ENCODE data around the gene GPHN. TPM values are rescaled to one million over a fixed set of nuclear protein-coding genes. Genes with fewer than 3 reads are reported as not detected.
A peak's percentile ranks its signal among the peaks of the same experiment; 100 is the strongest.
"Not testable (repeated sequence)": the region's sequence is repeated elsewhere in the genome, so short reads cannot be mapped to it uniquely, and the experiment has no call there.

GPHN gene
- total RNA-seq, 1 donor from 2014 or later, result 28.5 TPM

GRCh38 chr14:67060546-67060945 lies 552.6 kb downstream of the GPHN start:
- TF ChIP-seq CTCF (IDR thresholded peaks at IDR 0.05), result no peak
- Histone ChIP-seq H3K36me3 (no peaks in the 10 kb centered on the region), H3K9me3 (no peaks in the 10 kb centered on the region), H3K27me3 (no peaks in the 10 kb centered on the region), H3K27ac (no peak overlapping the region), H3K4me3 (no peak overlapping the region), H3K4me1 (no peaks in the 10 kb centered on the region)
- intact Hi-C loops (cut with DNase I), result no loop called here
- ATAC-seq (no peak), DNase-seq (no peak)

- H3K27ac ChIP-seq; H3K27me3 ChIP-seq; H3K36me3 ChIP-seq; H3K9me3 ChIP-seq; ATAC-seq; H3K4me1 ChIP-seq; H3K4me3 ChIP-seq; intact Hi-C loops (cut with DNase I): not testable (repeated sequence)
- DNase-seq, result peak; percentile 52
These were observed 559.3 kb downstream of the GPHN start for GRCh38 chr14:67067070-67067814.

GRCh38 chr14:67068251-67068650 lies 560.3 kb downstream of the GPHN start:
- Histone ChIP-seq H3K4me3 (no peak overlapping the region), H3K27ac (no peak overlapping the region), H3K36me3 (no peaks in the 10 kb centered on the region), H3K27me3 (no peaks in the 10 kb centered on the region), H3K9me3 (no peaks in the 10 kb centered on the region), H3K4me1 (no peaks in the 10 kb centered on the region)
- intact Hi-C loops (cut with DNase I), result no loop called here
- ATAC-seq, result no peak
- TF ChIP-seq CTCF (IDR thresholded peaks at IDR 0.05), result no peak
- DNase-seq, result no peak

- ATAC-seq, result no peak
- no peak for TF ChIP-seq CTCF (IDR thresholded peaks at IDR 0.05)
These were observed 563.6 kb downstream of the GPHN start for GRCh38 chr14:67071506-67071905.

GRCh38 chr14:67077921-67078320 lies 570.0 kb downstream of the GPHN start:
- no peaks in the 10 kb centered on the region for H3K4me1 ChIP-seq
- no peak overlapping the region for H3K27ac ChIP-seq
- ATAC-seq, result no peak
- H3K4me3 ChIP-seq, result no peak overlapping the region
- no peak for DNase-seq
- no peaks in the 10 kb centered on the region for H3K27me3 ChIP-seq
- intact Hi-C loops (cut with DNase I), result no loop called here
- no peaks in the 10 kb centered on the region for H3K9me3 ChIP-seq
- no peaks in the 10 kb centered on the region for H3K36me3 ChIP-seq
- TF ChIP-seq CTCF (IDR thresholded peaks at IDR 0.05), result no peak

More at GRCh38 chr14:67071506-67071905, 563.6 kb downstream of the GPHN start:
- H3K4me1 ChIP-seq, result no peaks in the 10 kb centered on the region
- H3K27ac ChIP-seq, result no peak overlapping the region
- intact Hi-C loops (cut with DNase I), result no loop called here
- H3K4me3 ChIP-seq, result no peak overlapping the region
- no peaks in the 10 kb centered on the region for H3K9me3 ChIP-seq
- H3K36me3 ChIP-seq, result no peaks in the 10 kb centered on the region
- no peaks in the 10 kb centered on the region for H3K27me3 ChIP-seq
- no peak for DNase-seq

- Histone ChIP-seq H3K36me3 (no peaks in the 10 kb centered on the region), H3K4me1 (no peaks in the 10 kb centered on the region), H3K27me3 (no peaks in the 10 kb centered on the region), H3K4me3 (no peak overlapping the region), H3K27ac (no peak overlapping the region), H3K9me3 (no peaks in the 10 kb centered on the region)
- no peak for DNase-seq
- no peak for TF ChIP-seq CTCF (IDR thresholded peaks at IDR 0.05)
- intact Hi-C loops (cut with DNase I), result no loop called here
- ATAC-seq, result no peak
These were observed 571.9 kb downstream of the GPHN start for GRCh38 chr14:67079846-67080245.
